ENCODE results near the gene MACF1.
"Not testable (repeated sequence)": the region's sequence is repeated elsewhere in the genome, so short reads cannot be mapped to it uniquely, and the experiment has no call there.

Gene MACF1

GRCh38 chr1:39205102-39205780 lies 746 bp downstream of the MACF1 start:
- Histone ChIP-seq H3K4me1 (ENCODE audit: low read length) (peaks cover 11% of the 10 kb centered on the region; the same call in 1 of the 2 replicates), H3K27me3 (replicated peaks; ENCODE audit: insufficient read depth, low read length) (no peaks in the 10 kb centered on the region), H3K27ac (ENCODE audit: low read length) (peak overlapping the region; percentile 88), H2AFZ (ENCODE audit: low read length) (peak overlapping the region; percentile 58), H3K9ac (ENCODE audit: low read length) (peak overlapping the region; percentile 68), H3K4me3 (ENCODE audit: low read length) (peak overlapping the region; percentile 72), H3K9me3 (replicated peaks; ENCODE audit: insufficient read depth, low read length) (no peaks in the 10 kb centered on the region), H3K79me2 (ENCODE audit: low read length) (peaks cover 48% of the 10 kb centered on the region), H4K20me1 (ENCODE audit: insufficient read depth, low read length) (no peaks in the 10 kb centered on the region), H3K9me2 (replicated peaks; ENCODE audit: insufficient read depth, low read length) (no peaks in the 10 kb centered on the region), H3K4me2 (ENCODE audit: low read depth, low read length) (peak overlapping the region; percentile 61), H3K36me3 (replicated peaks; ENCODE audit: insufficient read depth, low read length) (no peaks in the 10 kb centered on the region), H3F3A (ENCODE audit: insufficient read depth, low read length) (peaks cover 22% of the 10 kb centered on the region)
- no peak for TF ChIP-seq EZH2 (optimal IDR thresholded peaks at IDR 0.05; ENCODE audit: low read depth, low read length)
- peak; percentile 83 for DNase-seq

DNA sequence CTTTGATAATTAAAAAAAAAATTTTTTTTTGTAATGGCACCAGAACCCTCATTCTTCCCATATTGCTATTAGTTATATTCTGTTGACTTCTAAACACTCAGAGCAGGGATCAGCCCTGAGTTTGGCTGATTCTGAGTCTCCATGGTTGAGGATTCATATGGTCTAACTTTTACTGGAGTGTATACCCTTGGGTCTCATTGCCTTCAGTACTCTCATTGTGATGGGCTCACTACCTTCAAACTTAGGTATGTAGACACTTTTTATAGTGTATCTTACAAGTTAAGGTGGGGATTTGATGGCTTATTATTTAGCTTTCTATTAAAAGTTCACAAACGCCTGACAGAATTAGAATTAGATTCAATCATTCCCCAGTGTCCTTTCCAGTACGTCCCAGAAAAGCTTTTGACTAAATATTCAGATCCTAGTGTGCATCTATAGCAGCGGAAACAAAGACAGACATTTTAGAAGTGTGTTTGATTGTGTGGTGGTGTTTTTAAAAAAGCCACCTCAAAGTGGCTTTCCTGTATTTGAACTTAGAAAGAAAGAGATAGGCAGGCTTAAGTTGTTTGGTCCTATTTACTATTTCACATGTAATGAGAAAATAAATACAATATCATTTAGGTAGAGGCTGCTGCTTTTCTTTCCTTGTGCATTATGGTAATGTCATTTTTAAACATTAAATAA lies 1.4 kb downstream of the MACF1 start:
- H3K9me2 ChIP-seq (replicated peaks; ENCODE audit: insufficient read depth, low read length), result no peaks in the 10 kb centered on the region
- H3K9ac ChIP-seq (ENCODE audit: low read length), result peak overlapping the region; percentile 68

GRCh38 chr1:39208360-39208759 lies 3.9 kb downstream of the MACF1 start:
- H3K4me2 ChIP-seq (ENCODE audit: low read depth, low read length); H3K9ac ChIP-seq (ENCODE audit: low read length); H3K9me3 ChIP-seq (replicated peaks; ENCODE audit: insufficient read depth, low read length); H3K36me3 ChIP-seq (replicated peaks; ENCODE audit: insufficient read depth, low read length); H3K27me3 ChIP-seq (replicated peaks; ENCODE audit: insufficient read depth, low read length); H3K27ac ChIP-seq (ENCODE audit: low read length); H3K4me3 ChIP-seq (ENCODE audit: low read length); H2AFZ ChIP-seq (ENCODE audit: low read length); DNase-seq; H4K20me1 ChIP-seq (ENCODE audit: insufficient read depth, low read length); H3K9me2 ChIP-seq (replicated peaks; ENCODE audit: insufficient read depth, low read length): not testable (repeated sequence)
- Histone ChIP-seq H3F3A (ENCODE audit: insufficient read depth, low read length) (peaks cover 22% of the 10 kb centered on the region), H3K4me1 (ENCODE audit: low read length) (peaks cover 11% of the 10 kb centered on the region; the same call in 1 of the 2 replicates), H3K79me2 (ENCODE audit: low read length) (peaks cover 71% of the 10 kb centered on the region)

More for the DNA sequence above, 1.4 kb downstream of the MACF1 start:
- no peaks in the 10 kb centered on the region for H3K27me3 ChIP-seq (replicated peaks; ENCODE audit: insufficient read depth, low read length)
- H3K4me1 ChIP-seq (ENCODE audit: low read length), result peaks cover 11% of the 10 kb centered on the region; the same call in 1 of the 2 replicates
- TF ChIP-seq EZH2phosphoT487 (IDR thresholded peaks at IDR 0.05; ENCODE audit: low read length), result no peak
- TF ChIP-seq EZH2 (optimal IDR thresholded peaks at IDR 0.05; ENCODE audit: low read depth, low read length), result no peak
- TF ChIP-seq CTCF (IDR thresholded peaks at IDR 0.05; ENCODE audit: low read length), result no peak
- H2AFZ ChIP-seq (ENCODE audit: low read length), result 0 out of 2 replicates have a peak overlapping the region, but pooled peaks have one; percentile 9
- no peaks in the 10 kb centered on the region for H3K36me3 ChIP-seq (replicated peaks; ENCODE audit: insufficient read depth, low read length)
- H3F3A ChIP-seq (ENCODE audit: insufficient read depth, low read length), result peaks cover 22% of the 10 kb centered on the region
- peak overlapping the region; percentile 72 for H3K4me3 ChIP-seq (ENCODE audit: low read length)
- H3K27ac ChIP-seq (ENCODE audit: low read length), result peak overlapping the region; percentile 88; the same call in 1 of the 2 replicates
- no peaks in the 10 kb centered on the region for H3K9me3 ChIP-seq (replicated peaks; ENCODE audit: insufficient read depth, low read length)
- no peak for DNase-seq
- peaks cover 52% of the 10 kb centered on the region for H3K79me2 ChIP-seq (ENCODE audit: low read length)
- H3K4me2 ChIP-seq (ENCODE audit: low read depth, low read length), result peak overlapping the region; percentile 61
- H4K20me1 ChIP-seq (ENCODE audit: insufficient read depth, low read length), result no peaks in the 10 kb centered on the region

- Histone ChIP-seq H3K4me3 (ENCODE audit: low read length) (no peak overlapping the region), H3K9me2 (replicated peaks; ENCODE audit: insufficient read depth, low read length) (no peaks in the 10 kb centered on the region), H3K9me3 (replicated peaks; ENCODE audit: insufficient read depth, low read length) (no peaks in the 10 kb centered on the region), H3K27ac (ENCODE audit: low read length) (no peak overlapping the region), H3K27me3 (replicated peaks; ENCODE audit: insufficient read depth, low read length) (no peaks in the 10 kb centered on the region), H2AFZ (ENCODE audit: low read length) (no peak overlapping the region), H3K79me2 (ENCODE audit: low read length) (peaks cover 79% of the 10 kb centered on the region), H4K20me1 (ENCODE audit: insufficient read depth, low read length) (no peaks in the 10 kb centered on the region), H3K4me1 (ENCODE audit: low read length) (peaks cover 18% of the 10 kb centered on the region), H3K4me2 (ENCODE audit: low read depth, low read length) (no peak overlapping the region), H3F3A (ENCODE audit: insufficient read depth, low read length) (peaks cover 17% of the 10 kb centered on the region), H3K36me3 (replicated peaks; ENCODE audit: insufficient read depth, low read length) (no peaks in the 10 kb centered on the region), H3K9ac (ENCODE audit: low read length) (no peak overlapping the region)
- TF ChIP-seq EZH2phosphoT487 (IDR thresholded peaks at IDR 0.05; ENCODE audit: low read length), result no peak
- TF ChIP-seq EZH2 (optimal IDR thresholded peaks at IDR 0.05; ENCODE audit: low read depth, low read length), result no peak
- TF ChIP-seq CTCF (IDR thresholded peaks at IDR 0.05; ENCODE audit: low read length), result no peak
- no peak for DNase-seq
Measured at GRCh38 chr1:39210649-39211048, 6.2 kb downstream of the MACF1 start.
